ENCODE results near the gene ABHD14A.

ABHD14A gene

DNA sequence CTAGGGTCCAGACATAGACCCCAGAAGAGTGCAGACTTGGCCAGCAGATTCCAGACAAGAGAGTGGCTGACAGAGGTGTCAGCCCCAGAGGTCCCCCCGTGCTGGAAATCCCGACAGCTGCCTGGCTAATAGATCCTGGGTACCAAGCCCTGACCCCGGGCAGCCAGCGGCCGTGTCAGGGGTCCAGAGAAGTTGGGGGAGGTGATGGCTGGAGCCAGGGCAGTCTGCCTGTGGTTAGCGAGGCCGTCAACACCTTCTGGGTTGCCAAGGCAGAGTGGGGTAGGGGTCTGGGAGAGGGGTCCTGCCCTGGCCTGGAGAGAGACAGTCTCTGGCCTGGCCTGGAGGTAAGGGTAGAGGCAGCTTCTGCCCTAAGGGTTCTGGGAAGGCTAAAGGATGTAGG is 45.9 kb downstream of the ABHD14A start:
- DNase-seq (ENCODE audit: low read depth in 2 of 2), result no peak

DNA sequence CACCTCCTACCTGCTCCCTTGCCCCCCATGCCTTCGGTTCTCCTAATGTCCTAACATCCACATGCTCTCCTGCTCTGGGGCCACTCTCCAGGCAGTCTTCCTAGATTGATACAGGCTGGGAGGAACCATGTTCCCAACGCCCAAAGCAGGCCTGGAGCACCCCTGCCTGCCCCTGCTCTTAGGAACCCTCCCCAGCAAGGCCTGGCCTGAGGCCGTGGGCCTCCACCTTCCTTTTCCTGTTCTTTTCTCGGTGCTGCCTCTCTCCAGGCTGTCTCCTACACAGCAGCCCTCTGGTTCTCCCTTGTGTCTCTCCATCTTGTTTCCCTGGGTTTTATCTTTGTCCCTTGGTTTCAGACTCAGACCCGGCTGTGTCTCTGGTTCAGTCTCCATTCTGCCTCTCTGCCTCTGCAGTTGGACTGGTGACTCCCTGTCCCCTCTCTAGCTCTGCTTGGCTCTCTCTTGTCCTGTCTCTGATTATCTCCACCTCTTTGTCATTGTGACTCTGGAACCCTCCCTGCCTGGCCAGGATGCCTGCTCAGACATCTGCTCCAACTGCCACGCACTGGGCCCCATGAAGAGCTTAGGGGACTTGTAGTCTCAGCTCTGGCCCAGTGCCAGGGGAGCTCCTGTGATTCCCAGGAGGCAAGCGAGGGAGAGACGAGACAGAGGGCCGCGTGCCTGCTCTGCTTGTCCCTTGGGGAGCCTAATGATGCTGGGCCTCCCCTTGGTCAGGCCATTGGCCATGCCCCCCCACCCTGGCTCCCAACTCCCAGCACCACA is 46.8 kb downstream of the ABHD14A start:
- no peak for DNase-seq (ENCODE audit: low read depth in 2 of 2)

DNA sequence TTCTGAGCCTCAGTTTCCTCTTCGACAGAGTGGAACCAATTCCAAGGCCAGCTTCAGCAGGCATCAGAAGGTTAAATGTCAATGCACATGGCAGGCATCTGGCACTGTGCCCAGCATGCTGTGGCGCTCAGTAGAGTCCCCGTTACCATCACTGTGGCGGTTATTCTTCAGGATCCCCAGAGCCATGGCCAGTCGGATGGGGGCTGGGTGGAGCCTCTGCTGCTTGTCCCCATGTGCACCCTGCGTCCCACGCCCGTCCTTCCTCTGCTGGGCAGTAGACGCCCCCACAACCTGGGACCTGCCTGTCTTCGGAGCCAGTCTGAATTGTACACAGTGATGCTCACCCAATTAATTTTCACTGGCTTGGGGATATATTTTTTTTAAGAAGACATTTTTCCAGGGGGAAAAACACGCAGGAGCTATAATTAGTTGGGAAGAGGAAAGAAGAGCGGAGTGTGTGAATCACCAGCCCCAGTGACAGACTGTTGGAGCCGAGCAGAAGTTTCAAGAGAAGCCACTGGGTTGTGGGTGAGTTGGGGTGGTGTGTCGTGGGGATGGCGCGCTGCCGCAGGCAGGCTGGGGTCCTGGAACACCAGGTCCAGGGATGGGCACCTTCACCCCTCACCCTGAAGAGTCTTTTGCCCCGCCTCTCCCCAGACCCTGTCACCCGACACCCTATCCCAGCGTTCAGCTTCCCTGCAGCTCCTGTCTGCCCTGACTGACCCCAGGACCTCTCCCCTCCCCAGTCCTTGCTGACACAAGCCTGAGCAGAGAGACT is 47.6 kb downstream of the ABHD14A start:
- no peak for DNase-seq (ENCODE audit: low read depth in 2 of 2)

DNA sequence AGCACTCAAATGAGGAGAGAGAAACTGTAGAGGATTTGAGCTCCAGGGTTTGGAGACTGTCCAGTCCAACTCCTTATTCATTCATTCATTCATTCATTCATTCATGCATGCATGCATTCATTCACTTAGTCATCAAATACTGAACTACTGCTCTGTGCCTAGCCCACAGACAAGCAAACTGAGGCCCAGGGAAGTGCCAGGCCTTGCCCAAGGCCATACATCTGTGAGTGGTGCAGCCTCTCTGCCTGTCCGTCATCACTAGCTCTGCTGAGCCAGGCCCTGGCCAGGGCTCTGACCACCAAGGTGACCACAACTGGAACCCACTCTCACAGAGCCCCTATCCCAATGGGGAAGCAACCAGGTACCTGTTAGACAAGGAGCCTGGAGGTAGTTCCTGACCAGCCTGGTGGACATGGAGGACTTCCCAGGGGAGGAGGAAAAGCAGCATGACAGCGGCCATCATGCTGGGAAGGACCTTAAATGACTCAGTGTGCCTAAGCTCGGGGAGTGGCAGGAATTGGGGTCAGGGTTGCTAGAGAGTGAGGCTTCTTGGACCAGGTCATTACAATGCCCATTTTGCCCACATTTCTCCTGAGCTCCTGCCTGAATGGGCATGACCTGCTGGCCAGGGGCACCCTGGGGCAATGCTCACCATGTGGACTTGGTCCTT is 48.4 kb downstream of the ABHD14A start:
- DNase-seq (ENCODE audit: low read depth in 2 of 2), result no peak

DNA sequence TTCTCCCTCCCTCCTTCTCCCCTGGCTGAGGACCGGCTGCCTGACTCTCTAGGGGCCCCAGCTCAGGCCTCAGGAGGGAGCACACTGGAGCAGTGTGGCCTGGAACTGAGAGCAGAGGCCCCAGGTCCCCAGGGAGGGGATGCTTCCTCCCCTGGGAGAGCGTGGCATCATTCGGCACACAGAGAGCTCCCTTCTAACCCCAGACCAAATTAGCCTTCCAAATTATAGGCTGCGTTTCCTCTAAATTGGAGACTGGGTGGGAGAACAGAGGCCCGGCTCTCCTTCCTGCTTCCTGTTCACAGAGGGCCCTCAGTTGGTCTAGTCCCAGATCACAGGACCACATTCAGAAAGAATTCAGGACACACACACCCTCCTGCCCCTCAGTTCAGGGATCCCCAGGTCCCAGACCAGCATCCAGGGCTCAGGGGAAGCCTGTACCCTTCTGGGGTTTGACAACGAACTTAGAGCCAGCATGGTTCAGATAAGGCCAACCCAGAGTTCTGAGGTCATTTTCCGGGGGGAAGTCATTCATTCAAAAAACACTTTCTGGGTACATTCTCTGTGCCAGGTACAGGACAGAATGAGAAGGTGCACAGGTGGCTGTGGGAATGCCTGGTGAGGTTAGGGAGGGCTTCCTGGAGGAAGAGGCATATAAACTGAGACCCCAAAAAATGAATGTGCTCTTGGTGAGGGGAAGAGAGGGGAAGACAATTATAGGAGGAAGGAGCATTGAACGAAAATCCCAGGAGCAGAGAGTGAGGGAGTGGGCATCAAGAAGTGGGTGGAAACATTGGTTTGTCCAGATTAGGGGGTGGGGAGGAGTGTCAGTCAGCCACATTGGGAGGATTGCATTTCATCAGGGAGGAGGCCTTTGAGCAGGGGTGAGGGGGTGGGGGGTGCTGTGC is 49.2 kb downstream of the ABHD14A start:
- no peak for DNase-seq (ENCODE audit: low read depth in 2 of 2)

DNA sequence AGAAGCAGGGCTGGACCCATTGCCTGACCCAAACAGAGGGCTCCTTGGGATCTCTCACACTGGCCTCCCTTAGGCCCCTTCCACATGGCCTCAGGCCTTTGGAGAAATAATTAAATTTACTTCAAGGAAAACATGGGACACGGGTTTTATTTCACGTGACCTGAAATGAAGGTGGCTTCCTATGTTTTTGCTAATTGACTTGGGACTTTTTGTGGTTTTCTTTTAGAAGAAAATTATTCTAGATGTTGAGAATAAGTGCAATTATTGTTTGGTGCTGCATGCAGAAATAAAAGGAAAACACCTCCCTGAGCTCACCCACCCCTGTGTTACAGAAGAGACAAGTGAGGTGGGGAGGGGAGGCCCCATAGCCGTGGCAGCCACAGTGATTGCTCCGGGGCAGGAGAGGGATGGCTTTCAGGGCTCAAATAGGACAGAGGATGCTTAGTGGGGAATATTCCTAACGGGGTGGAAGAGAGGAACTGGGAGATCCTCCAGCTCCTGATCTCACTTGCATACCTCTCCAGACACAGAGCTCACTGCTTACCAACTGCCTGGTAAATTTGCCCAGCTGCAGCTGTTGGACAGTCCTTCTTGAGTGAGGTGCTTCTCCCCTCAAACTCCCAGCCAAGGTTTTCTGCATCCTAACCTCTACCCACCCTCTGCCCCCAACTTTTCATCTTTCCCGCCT is 50.0 kb downstream of the ABHD14A start:
- DNase-seq (ENCODE audit: low read depth in 2 of 2), result no peak

DNA sequence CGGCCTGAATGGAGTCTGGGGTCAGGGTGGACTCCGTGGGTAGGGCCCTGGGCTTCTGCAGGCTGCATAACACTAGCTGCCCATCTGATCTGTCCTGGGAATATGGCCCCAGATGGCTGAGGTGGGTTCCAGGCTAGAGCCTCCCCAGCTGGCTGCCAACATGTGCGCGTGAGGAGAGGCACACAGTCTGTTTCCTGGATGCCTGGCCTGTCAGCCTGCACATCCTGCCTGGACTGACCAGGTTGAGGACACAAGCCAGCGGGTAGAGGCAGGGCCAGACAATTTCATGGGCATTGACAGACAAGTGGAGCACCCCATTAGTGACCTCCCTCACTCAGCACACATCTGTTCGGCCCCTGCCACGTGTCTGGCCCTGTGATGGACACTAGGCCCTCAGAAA is 50.6 kb downstream of the ABHD14A start:
- no peak for DNase-seq (ENCODE audit: low read depth in 2 of 2)

DNA sequence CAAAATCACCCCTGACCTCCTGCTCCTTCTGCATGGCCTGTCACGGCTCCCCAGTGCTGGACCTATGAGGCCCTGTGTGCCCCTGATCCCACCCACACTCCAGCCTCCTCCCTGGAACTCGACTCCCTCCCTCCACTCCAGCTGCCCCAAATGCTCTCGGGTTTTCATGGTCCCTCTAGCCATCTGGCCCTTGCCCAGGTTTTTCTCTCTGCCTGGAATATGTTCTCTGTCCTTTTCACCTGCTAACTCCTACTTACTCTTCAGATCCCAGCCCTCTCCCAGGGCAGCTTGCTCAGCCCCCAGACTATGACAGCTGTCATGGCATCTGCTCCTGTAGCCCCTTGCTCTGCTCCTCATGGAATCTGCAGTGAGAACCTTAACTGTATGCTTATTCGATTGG is 51.2 kb downstream of the ABHD14A start:
- no peak for DNase-seq (ENCODE audit: low read depth in 2 of 2)

DNA sequence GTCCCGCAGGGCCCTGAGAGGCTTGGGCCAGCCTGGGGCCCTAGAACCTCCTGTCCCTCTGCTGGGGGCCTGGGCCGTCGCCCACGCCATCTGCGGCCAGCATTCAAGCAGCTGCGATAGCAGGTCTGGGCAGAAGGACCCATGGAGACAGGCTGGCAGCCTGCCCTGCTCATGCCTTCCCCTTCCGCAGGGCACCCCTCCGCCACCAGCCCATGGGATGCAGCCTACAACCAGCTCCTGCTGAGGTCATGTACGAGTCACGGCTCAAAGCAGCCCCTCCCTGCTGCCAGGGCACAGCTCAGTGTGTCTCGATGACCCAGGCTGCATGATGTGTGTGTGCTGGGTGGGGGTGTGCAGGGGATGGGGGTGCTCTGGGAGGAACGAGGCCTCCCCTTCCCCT is 53.7 kb downstream of the ABHD14A start:
- no peak for DNase-seq (ENCODE audit: low read depth in 2 of 2)

DNA sequence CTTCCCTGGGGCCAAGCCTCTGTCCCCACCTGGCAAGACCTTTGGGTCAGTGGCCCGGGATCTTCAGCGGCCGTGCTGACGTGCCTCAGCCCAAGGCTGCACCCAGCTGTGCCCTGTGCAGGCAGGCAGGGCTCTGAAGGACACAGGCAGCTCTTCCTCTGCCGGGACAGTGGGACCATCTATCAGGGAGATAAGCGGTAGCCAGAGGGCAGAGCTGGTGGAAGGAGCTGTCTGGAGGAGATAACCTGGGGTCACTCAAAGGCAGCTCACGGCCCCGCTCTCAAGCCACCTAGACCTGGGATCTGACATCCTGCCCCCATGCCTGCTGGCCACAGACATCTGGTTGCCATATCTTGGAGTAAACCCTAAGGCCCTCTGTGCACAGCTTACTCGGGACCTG is 54.2 kb downstream of the ABHD14A start:
- DNase-seq (ENCODE audit: low read depth in 2 of 2), result no peak

DNA sequence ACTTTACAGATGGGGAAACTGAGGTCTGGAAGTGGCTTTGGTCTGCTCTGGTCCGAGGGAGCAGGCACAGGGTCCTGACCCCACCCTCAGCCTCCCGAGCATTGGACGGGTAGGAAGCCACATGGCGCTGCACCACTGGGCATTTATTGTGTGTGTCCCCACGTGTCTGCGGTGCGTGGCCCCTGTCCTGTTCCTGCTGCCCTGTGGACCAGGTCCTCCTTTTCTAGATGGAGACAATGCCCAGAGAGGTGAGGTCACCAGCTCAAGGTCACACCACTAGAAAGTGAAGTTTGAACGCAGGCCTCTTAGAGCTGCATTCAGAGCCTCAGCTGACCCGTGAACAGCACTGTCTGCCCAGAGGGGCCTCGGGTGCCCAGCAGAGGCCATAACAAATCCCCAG is 54.7 kb downstream of the ABHD14A start:
- DNase-seq (ENCODE audit: low read depth in 2 of 2), result no peak
